Neutrophil (primary cell): Measurements from ENCODE around the gene RFTN1.

Experiments used
- H3K27ac ChIP-seq: fragments of 200-600 bp; sonication (generic); 2 replicates; pipeline ENCODE4 v1.5.1; 2016; ENCODE audit warnings: mild to moderate bottlenecking, moderate library complexity
- H3K27me3 ChIP-seq: fragments of 200-600 bp; sonication (generic); 2 replicates; pipeline ENCODE4 v1.6.0; 2016; ENCODE audit warnings: mild to moderate bottlenecking
- H3K36me3 ChIP-seq: fragments of 200-600 bp; sonication (generic); 2 replicates; pipeline ENCODE4 v1.5.1; 2017
- H3K4me1 ChIP-seq, 2 experiments: fragments of 200-600 bp in 1 of 2; sonication (generic) in 1 of 2; 1 replicate in 1 of 2; 2 replicates in 1 of 2; pipeline versions ENCODE4 v1.5.1 to v1.6.1; 2013 to 2016; ENCODE audit warnings: low read depth in 1 of 2, low read length in 1 of 2, mild to moderate bottlenecking in 1 of 2, moderate library complexity in 1 of 2; ENCODE audit not compliant: control insufficient read depth in 1 of 2, insufficient read depth in 1 of 2
- H3K4me3 ChIP-seq, 2 experiments: fragments of 200-600 bp in 1 of 2; sonication (generic) in 1 of 2; 1 replicate in 1 of 2; 2 replicates in 1 of 2; pipeline ENCODE4 v1.5.1; 2013 to 2016; ENCODE audit warnings: low read depth in 1 of 2, low read length in 1 of 2, mild to moderate bottlenecking in 1 of 2, moderate library complexity in 1 of 2
- H3K9me3 ChIP-seq: fragments of 200-600 bp; sonication (generic); 2 replicates; pipeline ENCODE4 v1.5.1; 2016
- CTCF ChIP-seq: fragments of 200-600 bp; sonication (generic); IDR thresholded peaks from 2 replicates; pipeline ENCODE4 v1.5.1; 2016; ENCODE audit warnings: antibody characterized with exemption

Gene RFTN1

GRCh38 chr3:16299746-16300145 lies 213.8 kb downstream of the RFTN1 start:
- Histone ChIP-seq H3K36me3 (peaks cover 24% of the 10 kb centered on the region), H3K27ac (no peak overlapping the region), H3K4me1 (no peaks in the 10 kb centered on the region), H3K27me3 (no peaks in the 10 kb centered on the region), H3K9me3 (no peaks in the 10 kb centered on the region), H3K4me3 (no peak overlapping the region)
- no peak for TF ChIP-seq CTCF

GRCh38 chr3:16298891-16299290 lies 214.6 kb downstream of the RFTN1 start:
- Histone ChIP-seq H3K4me1 (no peaks in the 10 kb centered on the region), H3K36me3 (peaks cover 24% of the 10 kb centered on the region), H3K4me3 (no peak overlapping the region), H3K9me3 (no peaks in the 10 kb centered on the region), H3K27me3 (no peaks in the 10 kb centered on the region), H3K27ac (no peak overlapping the region)
- TF ChIP-seq CTCF: no peak

- no peak for TF ChIP-seq CTCF
- Histone ChIP-seq H3K27ac (no peak overlapping the region), H3K9me3 (no peaks in the 10 kb centered on the region), H3K4me1 (no peaks in the 10 kb centered on the region), H3K36me3 (peaks cover 20% of the 10 kb centered on the region), H3K4me3 (no peak overlapping the region), H3K27me3 (no peaks in the 10 kb centered on the region)
Measured at GRCh38 chr3:16297997-16298885, 215.3 kb downstream of the RFTN1 start.

- H3K4me1 ChIP-seq: peaks cover 13 to 14% of the 10 kb centered on the region in 2 experiments
- H3K4me3 ChIP-seq: no peak overlapping the region
- no peaks in the 10 kb centered on the region for H3K9me3 ChIP-seq
- H3K27ac ChIP-seq: no peak overlapping the region
- H3K27me3 ChIP-seq: no peaks in the 10 kb centered on the region
- H3K36me3 ChIP-seq: peaks cover 4% of the 10 kb centered on the region
- no peak for TF ChIP-seq CTCF
Measured at GRCh38 chr3:16295298-16295890, 218.1 kb downstream of the RFTN1 start.

- H3K27me3 ChIP-seq: no peaks in the 10 kb centered on the region
- peaks cover 4% of the 10 kb centered on the region for H3K36me3 ChIP-seq
- TF ChIP-seq CTCF: no peak
- peaks cover 14 to 16% of the 10 kb centered on the region in 2 experiments for H3K4me1 ChIP-seq
- H3K9me3 ChIP-seq: no peaks in the 10 kb centered on the region
- H3K4me3 ChIP-seq: no peak overlapping the region
- no peak overlapping the region for H3K27ac ChIP-seq
Measured at GRCh38 chr3:16294844-16295243, 218.7 kb downstream of the RFTN1 start.
